GM18870 (cell line): ENCODE results near the gene UGT1A10.
"Not testable (repeated sequence)": the region's sequence is repeated elsewhere in the genome, so short reads cannot be mapped to it uniquely, and the experiment has no call there.

Source experiments
- ATAC-seq: cut with Tn5 transposase; IDR thresholded peaks from one replicate; pipeline ENCODE4 v1.9.1; 2021; ENCODE audit warnings: moderate library complexity; ENCODE audit not compliant: unreplicated experiment

UGT1A10 gene

GRCh38 chr2:233636306-233636705, at the start of gene UGT1A10:
Gene UGT1A10 (plus strand): TSS chr2:233636448. CDS start chr2:233636523, 75 bp downstream.
- not testable (repeated sequence) for ATAC-seq

- no peak for ATAC-seq
Observed at GRCh38 chr2:233588400-233588799, 47.8 kb upstream of the UGT1A10 start.

- ATAC-seq = not testable (repeated sequence)
Observed at GRCh38 chr2:233592706-233593105, 43.5 kb upstream of the UGT1A10 start.

- ATAC-seq = no peak
Observed at GRCh38 chr2:233593201-233593600, 43.0 kb upstream of the UGT1A10 start.

GRCh38 chr2:233597522-233597921, 38.7 kb upstream of the UGT1A10 start:
- ATAC-seq = no peak

GRCh38 chr2:233598952-233599351, 37.3 kb upstream of the UGT1A10 start:
- ATAC-seq = no peak

GRCh38 chr2:233600386-233600785, 35.9 kb upstream of the UGT1A10 start:
- ATAC-seq = no peak

GRCh38 chr2:233602076-233602475, 34.2 kb upstream of the UGT1A10 start:
- no peak for ATAC-seq

- ATAC-seq = no peak
Observed at GRCh38 chr2:233603520-233603919, 32.7 kb upstream of the UGT1A10 start.

- ATAC-seq = no peak
Observed at GRCh38 chr2:233604826-233605225, 31.4 kb upstream of the UGT1A10 start.

GRCh38 chr2:233605680-233606079, 30.6 kb upstream of the UGT1A10 start:
- no peak for ATAC-seq

GRCh38 chr2:233611284-233611683, 25.0 kb upstream of the UGT1A10 start:
- ATAC-seq = no peak

GRCh38 chr2:233617476-233617875, 18.8 kb upstream of the UGT1A10 start, which contains the start of gene UGT1A8:
Gene UGT1A8 (plus strand): TSS chr2:233617633. CDS start chr2:233617708, 75 bp downstream.
- ATAC-seq = not testable (repeated sequence)

- no peak for ATAC-seq
Observed at GRCh38 chr2:233620204-233620603, 16.0 kb upstream of the UGT1A10 start.

GRCh38 chr2:233621863-233622262, 14.4 kb upstream of the UGT1A10 start:
- ATAC-seq = not testable (repeated sequence)

GRCh38 chr2:233627331-233628025, 8.8 kb upstream of the UGT1A10 start:
- ATAC-seq = no peak

GRCh38 chr2:233638836-233639235, 2.6 kb downstream of the UGT1A10 start:
- no peak for ATAC-seq

- no peak for ATAC-seq
Observed at GRCh38 chr2:233639860-233640259, 3.6 kb downstream of the UGT1A10 start.

- ATAC-seq = no peak
Observed at GRCh38 chr2:233643128-233643527, 6.9 kb downstream of the UGT1A10 start.

- ATAC-seq = not testable (repeated sequence)
Observed at GRCh38 chr2:233646033-233646432, 9.8 kb downstream of the UGT1A10 start.

GRCh38 chr2:233650981-233651380, 14.7 kb downstream of the UGT1A10 start:
- no peak for ATAC-seq

GRCh38 chr2:233651430-233651829, 15.2 kb downstream of the UGT1A10 start:
- no peak for ATAC-seq

- ATAC-seq = no peak
Observed at GRCh38 chr2:233654501-233654900, 18.3 kb downstream of the UGT1A10 start.
